NCI-H774 (cell line): ENCODE measurements around the gene ARID5B.
A peak's percentile ranks its signal among the peaks of the same experiment; 100 is the strongest.
"Not testable (repeated sequence)": the region's sequence is repeated elsewhere in the genome, so short reads cannot be mapped to it uniquely, and the experiment has no call there.

ENCODE experiments used
- DNase-seq: peaks from one replicate; lab custom pipeline; 2025; lab: John Stamatoyannopoulos, UW

ARID5B gene

GRCh38 chr10:61964949-61965702 is 63.6 kb downstream of the ARID5B start:
- no peak for DNase-seq

- DNase-seq, result no peak
Observed at GRCh38 chr10:61965703-61966395, 64.3 kb downstream of the ARID5B start.

- DNase-seq, result no peak
Observed at GRCh38 chr10:61967298-61967697, 65.8 kb downstream of the ARID5B start.

- DNase-seq, result no peak
Observed at GRCh38 chr10:61970182-61971002, 68.9 kb downstream of the ARID5B start.

GRCh38 chr10:61971003-61971325 is 69.5 kb downstream of the ARID5B start:
- no peak for DNase-seq

GRCh38 chr10:61973169-61973568 is 71.7 kb downstream of the ARID5B start:
- DNase-seq, result no peak

DNA sequence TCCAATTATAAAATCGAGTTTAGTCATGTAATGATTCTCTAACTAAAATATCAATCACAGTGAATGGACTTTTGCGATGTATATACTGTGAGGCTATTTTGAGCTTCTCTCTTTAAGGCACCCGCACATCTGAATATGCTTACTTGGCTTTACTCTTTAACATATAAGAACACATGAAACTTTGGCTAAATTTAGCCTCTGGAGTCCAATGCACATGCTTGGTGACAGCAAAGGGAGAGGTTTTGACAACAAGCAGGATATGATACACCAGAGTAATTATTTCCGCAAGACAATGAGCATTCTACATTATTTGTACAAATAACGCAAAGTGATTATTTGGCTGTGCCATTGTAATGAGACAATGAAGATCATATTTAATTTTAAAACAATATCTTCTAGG is 72.4 kb downstream of the ARID5B start:
- no peak for DNase-seq

DNA sequence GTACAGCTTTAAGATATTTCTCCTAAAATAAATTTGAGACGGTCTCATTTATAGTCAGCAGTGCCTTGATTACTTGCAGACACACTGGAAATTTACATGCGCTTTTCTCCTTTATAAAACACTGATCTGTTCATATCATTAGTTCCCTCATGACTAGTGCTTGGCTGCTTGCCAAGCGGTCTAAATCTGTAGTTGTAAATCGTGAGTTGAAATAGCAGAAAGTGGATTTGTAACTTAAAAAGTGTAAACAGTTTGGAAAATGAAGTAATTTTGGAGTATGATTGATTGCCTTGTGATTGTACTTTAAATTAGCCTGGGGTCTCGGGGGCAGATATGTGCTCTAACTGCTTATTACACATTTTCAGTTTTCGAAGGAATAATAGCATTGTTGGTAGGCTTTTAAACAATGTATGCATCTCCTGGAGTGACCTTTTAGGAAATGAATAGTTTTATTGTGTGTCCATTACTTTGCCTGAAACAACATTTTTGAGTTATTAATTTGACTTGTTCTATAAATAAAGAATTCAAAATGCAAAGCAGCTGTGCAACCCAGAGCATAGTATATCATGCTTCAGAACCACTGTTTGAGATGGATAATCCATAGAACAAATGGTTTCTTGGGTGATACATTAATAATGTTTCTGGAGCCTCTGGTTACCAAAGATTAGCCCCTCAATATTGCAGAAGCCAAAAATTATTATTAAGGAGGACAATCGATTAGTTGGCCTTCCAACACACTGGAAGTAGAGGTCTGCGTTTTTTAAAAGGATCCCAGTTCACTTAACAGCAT is 73.3 kb downstream of the ARID5B start:
- peak; percentile 48 for DNase-seq

GRCh38 chr10:61975391-61975932 is 74.0 kb downstream of the ARID5B start:
- no peak for DNase-seq

DNA sequence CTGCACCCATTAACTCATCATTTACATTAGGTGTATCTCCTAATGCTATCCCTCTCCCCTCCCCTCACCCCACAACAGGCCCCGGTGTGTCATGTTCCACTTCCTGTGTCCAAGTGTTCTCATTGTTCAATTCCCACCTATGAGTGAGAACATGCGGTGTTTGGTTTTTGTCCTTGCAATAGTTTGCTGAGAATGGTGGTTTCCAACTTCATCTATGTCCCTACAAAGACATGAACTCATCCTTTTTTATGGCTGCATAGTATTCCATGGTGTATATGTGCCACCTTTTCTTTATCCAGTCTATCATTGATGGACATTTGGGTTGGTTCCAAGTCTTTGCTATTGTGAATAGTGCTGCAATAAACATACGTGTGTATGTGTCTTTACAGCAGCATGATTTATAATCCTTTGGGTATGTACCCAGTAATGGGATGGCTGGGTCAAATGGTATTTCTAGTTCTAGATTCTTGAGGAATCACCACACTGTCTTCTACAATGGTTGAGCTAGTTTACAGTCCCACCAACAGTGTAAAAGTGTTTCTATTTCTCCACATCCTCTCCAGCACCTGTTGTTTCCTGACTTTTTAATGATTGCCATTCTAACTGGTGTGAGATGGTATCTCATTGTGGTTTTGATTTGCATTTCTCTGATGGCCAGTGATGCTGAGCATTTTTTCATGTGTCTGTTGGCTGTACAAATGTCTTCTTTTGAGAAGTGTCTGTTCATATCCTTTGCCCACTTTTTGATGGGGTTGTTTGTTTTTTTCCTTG is 75.6 kb downstream of the ARID5B start:
- not testable (repeated sequence) for DNase-seq

DNA sequence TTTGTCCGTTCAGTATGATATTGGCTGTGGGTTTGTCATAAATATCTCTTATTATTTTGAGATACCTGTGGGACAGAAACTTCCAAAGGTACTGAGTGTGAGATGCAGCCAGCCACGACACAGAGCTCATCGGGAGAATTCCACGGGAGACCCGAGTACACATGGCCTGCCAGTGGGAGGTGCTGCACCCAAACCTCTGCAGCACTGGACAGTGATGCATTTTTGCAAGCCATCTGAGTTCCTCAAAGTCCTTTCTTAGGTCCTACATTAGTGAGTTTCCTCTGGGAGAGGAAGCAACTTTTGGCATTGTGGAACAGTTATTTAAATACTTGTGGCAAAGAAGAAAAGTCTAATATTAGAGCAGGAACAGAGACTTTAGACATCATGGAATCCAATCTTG is 77.5 kb downstream of the ARID5B start:
- no peak for DNase-seq

- DNase-seq, result no peak
Observed at GRCh38 chr10:61981460-61981859, 80.0 kb downstream of the ARID5B start.

DNA sequence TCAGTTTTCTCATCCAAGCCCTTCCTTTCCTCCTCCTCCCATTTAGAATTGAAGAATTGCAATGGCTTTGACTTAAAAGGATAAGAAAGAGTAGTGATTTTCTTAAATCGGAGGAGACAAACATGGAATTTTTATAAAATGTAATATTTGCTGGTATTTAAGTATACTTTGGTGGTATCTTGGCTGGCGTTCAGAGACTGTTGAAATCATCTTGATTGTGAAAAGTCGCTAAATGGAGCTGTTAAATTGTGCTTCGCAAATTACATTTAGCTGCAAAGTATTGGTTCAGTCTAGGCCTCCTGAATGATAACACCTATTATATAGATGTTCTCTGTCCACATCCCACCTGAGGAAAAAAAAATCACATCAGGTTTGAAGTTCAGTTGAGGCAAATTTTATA is 81.8 kb downstream of the ARID5B start:
- no peak for DNase-seq

- no peak for DNase-seq
Observed at GRCh38 chr10:61984803-61985418, 83.4 kb downstream of the ARID5B start.

DNA sequence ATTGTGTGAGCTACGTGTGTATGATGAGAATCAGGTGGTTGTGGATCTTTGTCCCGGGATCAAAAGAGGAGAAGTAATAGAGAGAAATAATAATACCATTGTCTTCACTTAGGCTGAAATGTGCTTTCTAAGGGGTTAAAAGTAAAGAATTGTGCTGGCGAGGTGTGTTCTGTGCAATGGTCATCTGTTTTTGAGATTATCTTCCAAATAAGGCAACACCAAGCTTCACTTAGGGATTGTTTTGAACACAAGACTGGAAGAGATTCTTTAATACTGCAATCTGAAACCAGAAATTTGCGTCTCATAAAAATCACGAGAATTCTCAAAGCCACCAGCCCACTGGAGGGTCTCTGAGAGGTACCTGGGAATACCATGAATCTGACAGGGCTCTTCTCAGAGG is 84.2 kb downstream of the ARID5B start:
- no peak for DNase-seq

DNA sequence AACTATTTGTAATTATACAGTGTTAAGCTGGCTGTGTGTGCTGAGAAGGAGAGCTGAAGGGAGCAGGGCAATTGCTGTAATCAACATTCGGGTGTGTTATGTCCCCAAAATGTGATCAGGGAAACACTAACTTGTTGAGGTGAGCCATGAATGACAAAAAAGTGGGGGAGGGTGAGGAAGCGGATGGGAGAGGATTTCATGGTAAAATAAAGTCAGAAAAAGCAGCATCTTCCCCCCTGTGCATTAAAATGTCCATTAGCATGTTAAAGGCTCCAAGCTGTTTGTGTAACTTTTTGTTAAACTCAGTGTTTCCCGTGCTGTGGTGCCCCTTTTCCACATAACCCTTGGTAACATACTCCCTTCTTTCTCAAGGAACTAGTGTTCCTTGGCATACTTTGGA is 84.9 kb downstream of the ARID5B start:
- DNase-seq, result no peak

- no peak for DNase-seq
Observed at GRCh38 chr10:61986788-61987492, 85.4 kb downstream of the ARID5B start.

- DNase-seq, result no peak
Observed at GRCh38 chr10:61987537-61987936, 86.0 kb downstream of the ARID5B start.

DNA sequence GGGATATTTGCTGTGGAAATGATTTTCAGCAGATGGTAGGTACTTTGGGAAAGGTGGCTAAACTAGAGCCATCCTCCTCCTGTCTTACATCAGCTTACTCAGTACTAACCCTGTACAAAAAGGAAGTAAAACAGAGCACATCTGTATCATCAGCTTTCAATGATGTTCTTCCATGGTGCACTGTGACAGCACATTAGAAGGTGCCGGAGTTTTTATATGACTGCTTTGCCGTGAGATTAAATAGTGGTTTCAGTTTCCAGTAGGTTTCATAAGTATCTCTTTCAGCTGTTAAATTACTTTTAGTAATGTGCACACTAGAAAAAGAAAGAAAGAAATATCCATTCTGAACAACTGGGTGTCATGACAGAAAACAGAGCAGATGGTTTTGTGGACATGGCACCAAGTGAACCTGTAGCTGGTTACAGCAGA is 86.5 kb downstream of the ARID5B start:
- DNase-seq, result no peak
